ENCODE measurements around the gene COL23A1.
A peak's percentile ranks its signal among the peaks of the same experiment; 100 is the strongest.

Gene COL23A1

GRCh38 chr5:178216088-178216534 is 374.1 kb downstream of the COL23A1 start:
- peaks cover 30% of the 10 kb centered on the region for H3K4me1 Mint-ChIP-seq
- no peaks in the 10 kb centered on the region for H3K27me3 Mint-ChIP-seq
- H3K4me3 Mint-ChIP-seq = no peak overlapping the region
- H3K27ac Mint-ChIP-seq = peak overlapping the region; percentile 73
- H3K36me3 Mint-ChIP-seq = peaks cover 12% of the 10 kb centered on the region
- no peaks in the 10 kb centered on the region for H3K9me3 Mint-ChIP-seq

- peaks cover 8% of the 10 kb centered on the region for H3K36me3 Mint-ChIP-seq
- H3K9me3 Mint-ChIP-seq = no peaks in the 10 kb centered on the region
- no peak overlapping the region for H3K4me3 Mint-ChIP-seq
- no peak overlapping the region for H3K27ac Mint-ChIP-seq
- H3K4me1 Mint-ChIP-seq = peaks cover 24% of the 10 kb centered on the region
- no peaks in the 10 kb centered on the region for H3K27me3 Mint-ChIP-seq
Observed at GRCh38 chr5:178215280-178216002, 374.8 kb downstream of the COL23A1 start.

- Mint-ChIP-seq H3K27ac (peak overlapping the region; percentile 51), H3K4me1 (peaks cover 32% of the 10 kb centered on the region), H3K4me3 (no peak overlapping the region), H3K36me3 (peaks cover 9% of the 10 kb centered on the region), H3K9me3 (no peaks in the 10 kb centered on the region), H3K27me3 (no peaks in the 10 kb centered on the region)
Observed at GRCh38 chr5:178214160-178214803, 375.9 kb downstream of the COL23A1 start.

GRCh38 chr5:178213748-178214151 is 376.4 kb downstream of the COL23A1 start:
- Mint-ChIP-seq H3K4me1 (peaks cover 32% of the 10 kb centered on the region), H3K27ac (peak overlapping the region; percentile 70), H3K9me3 (no peaks in the 10 kb centered on the region)

GRCh38 chr5:178213003-178213461 is 377.2 kb downstream of the COL23A1 start:
- Mint-ChIP-seq H3K27me3 (no peaks in the 10 kb centered on the region), H3K36me3 (peaks cover 12% of the 10 kb centered on the region), H3K9me3 (no peaks in the 10 kb centered on the region), H3K27ac (no peak overlapping the region), H3K4me1 (peaks cover 38% of the 10 kb centered on the region), H3K4me3 (no peak overlapping the region)

More at GRCh38 chr5:178213748-178214151, 376.4 kb downstream of the COL23A1 start:
- H3K36me3 Mint-ChIP-seq = peaks cover 10% of the 10 kb centered on the region
- no peak overlapping the region for H3K4me3 Mint-ChIP-seq
- H3K27me3 Mint-ChIP-seq = no peaks in the 10 kb centered on the region

- Mint-ChIP-seq H3K4me1 (peaks cover 44% of the 10 kb centered on the region), H3K27ac (peak overlapping the region; percentile 62), H3K36me3 (peaks cover 16% of the 10 kb centered on the region), H3K4me3 (no peak overlapping the region), H3K9me3 (no peaks in the 10 kb centered on the region), H3K27me3 (no peaks in the 10 kb centered on the region)
Observed at GRCh38 chr5:178212241-178213002, 377.8 kb downstream of the COL23A1 start.

- Mint-ChIP-seq H3K4me3 (no peak overlapping the region), H3K36me3 (peaks cover 20% of the 10 kb centered on the region), H3K27me3 (no peaks in the 10 kb centered on the region), H3K4me1 (peaks cover 53% of the 10 kb centered on the region), H3K27ac (peak overlapping the region; percentile 62), H3K9me3 (no peaks in the 10 kb centered on the region)
Observed at GRCh38 chr5:178211095-178212048, 378.8 kb downstream of the COL23A1 start.

- H3K36me3 Mint-ChIP-seq = peaks cover 24% of the 10 kb centered on the region
- H3K4me3 Mint-ChIP-seq = no peak overlapping the region
- H3K27me3 Mint-ChIP-seq = no peaks in the 10 kb centered on the region
- peaks cover 53% of the 10 kb centered on the region for H3K4me1 Mint-ChIP-seq
- peak overlapping the region; percentile 72 for H3K27ac Mint-ChIP-seq
- no peaks in the 10 kb centered on the region for H3K9me3 Mint-ChIP-seq
Observed at GRCh38 chr5:178210686-178211085, 379.5 kb downstream of the COL23A1 start.

GRCh38 chr5:178210073-178210535 is 380.1 kb downstream of the COL23A1 start:
- peaks cover 52% of the 10 kb centered on the region for H3K4me1 Mint-ChIP-seq
- no peaks in the 10 kb centered on the region for H3K9me3 Mint-ChIP-seq
- peaks cover 25% of the 10 kb centered on the region for H3K36me3 Mint-ChIP-seq
- no peak overlapping the region for H3K4me3 Mint-ChIP-seq
- no peaks in the 10 kb centered on the region for H3K27me3 Mint-ChIP-seq
- peak overlapping the region; percentile 72 for H3K27ac Mint-ChIP-seq

GRCh38 chr5:178209334-178210072 is 380.7 kb downstream of the COL23A1 start:
- no peak overlapping the region for H3K4me3 Mint-ChIP-seq
- peaks cover 52% of the 10 kb centered on the region for H3K4me1 Mint-ChIP-seq
- peak overlapping the region; percentile 72 for H3K27ac Mint-ChIP-seq
- H3K27me3 Mint-ChIP-seq = no peaks in the 10 kb centered on the region
- H3K36me3 Mint-ChIP-seq = peaks cover 25% of the 10 kb centered on the region
- H3K9me3 Mint-ChIP-seq = no peaks in the 10 kb centered on the region

- Mint-ChIP-seq H3K4me1 (peaks cover 48% of the 10 kb centered on the region), H3K9me3 (no peaks in the 10 kb centered on the region), H3K27ac (peak overlapping the region; percentile 72), H3K36me3 (peaks cover 27% of the 10 kb centered on the region), H3K27me3 (no peaks in the 10 kb centered on the region), H3K4me3 (no peak overlapping the region)
Observed at GRCh38 chr5:178208540-178209227, 381.5 kb downstream of the COL23A1 start.

GRCh38 chr5:178207917-178208280 is 382.3 kb downstream of the COL23A1 start:
- Mint-ChIP-seq H3K27ac (peak overlapping the region; percentile 89), H3K4me3 (peak overlapping the region; percentile 99), H3K9me3 (no peaks in the 10 kb centered on the region), H3K27me3 (no peaks in the 10 kb centered on the region), H3K4me1 (peaks cover 44% of the 10 kb centered on the region), H3K36me3 (peaks cover 26% of the 10 kb centered on the region)

GRCh38 chr5:178207183-178207916 is 382.8 kb downstream of the COL23A1 start:
- H3K9me3 Mint-ChIP-seq = no peaks in the 10 kb centered on the region
- H3K27me3 Mint-ChIP-seq = no peaks in the 10 kb centered on the region
- peaks cover 26% of the 10 kb centered on the region for H3K36me3 Mint-ChIP-seq
- H3K4me1 Mint-ChIP-seq = peaks cover 44% of the 10 kb centered on the region
- H3K27ac Mint-ChIP-seq = peak overlapping the region; percentile 89
- H3K4me3 Mint-ChIP-seq = peak overlapping the region; percentile 99
